ENCODE data around the gene ACTR10. TPM values are rescaled to one million over a fixed set of nuclear protein-coding genes. Genes with fewer than 3 reads are reported as not detected.

ACTR10 gene
- total RNA-seq, 1 donor from 2014 or later: 92.8 TPM

DNA sequence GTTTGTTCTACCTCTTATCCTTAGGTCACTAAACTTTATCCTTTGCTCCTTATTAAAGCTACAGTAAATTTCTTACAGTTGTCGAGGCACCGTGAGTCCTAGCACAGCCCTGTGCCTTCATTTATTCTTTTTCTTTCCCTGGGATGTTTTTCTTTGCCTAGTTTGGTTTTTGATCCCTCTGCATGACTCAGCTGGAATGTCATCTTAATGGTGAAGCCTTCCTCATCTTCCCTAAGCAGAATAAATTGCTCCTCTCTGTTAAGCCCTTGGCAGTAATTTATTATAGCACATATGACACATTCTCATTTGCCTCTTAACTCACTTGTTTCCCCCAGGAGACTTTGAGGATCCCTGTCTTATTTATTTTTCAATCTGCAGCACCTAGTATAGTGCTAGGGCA is 16.6 kb downstream of the ACTR10 start:
- Mint-ChIP-seq H3K9me3 (ENCODE audit: low read depth) (peaks cover 3% of the 10 kb centered on the region), H3K27me3 (ENCODE audit: low read depth) (no peaks in the 10 kb centered on the region), H3K27ac (ENCODE audit: unreplicated experiment) (peak overlapping the region; percentile 42), H3K36me3 (ENCODE audit: low read depth) (peaks cover 25% of the 10 kb centered on the region), H3K4me3 (ENCODE audit: unreplicated experiment) (no peak overlapping the region), H3K4me1 (ENCODE audit: low read depth) (peaks cover 17% of the 10 kb centered on the region)
- TF ChIP-seq, protein P1, sequence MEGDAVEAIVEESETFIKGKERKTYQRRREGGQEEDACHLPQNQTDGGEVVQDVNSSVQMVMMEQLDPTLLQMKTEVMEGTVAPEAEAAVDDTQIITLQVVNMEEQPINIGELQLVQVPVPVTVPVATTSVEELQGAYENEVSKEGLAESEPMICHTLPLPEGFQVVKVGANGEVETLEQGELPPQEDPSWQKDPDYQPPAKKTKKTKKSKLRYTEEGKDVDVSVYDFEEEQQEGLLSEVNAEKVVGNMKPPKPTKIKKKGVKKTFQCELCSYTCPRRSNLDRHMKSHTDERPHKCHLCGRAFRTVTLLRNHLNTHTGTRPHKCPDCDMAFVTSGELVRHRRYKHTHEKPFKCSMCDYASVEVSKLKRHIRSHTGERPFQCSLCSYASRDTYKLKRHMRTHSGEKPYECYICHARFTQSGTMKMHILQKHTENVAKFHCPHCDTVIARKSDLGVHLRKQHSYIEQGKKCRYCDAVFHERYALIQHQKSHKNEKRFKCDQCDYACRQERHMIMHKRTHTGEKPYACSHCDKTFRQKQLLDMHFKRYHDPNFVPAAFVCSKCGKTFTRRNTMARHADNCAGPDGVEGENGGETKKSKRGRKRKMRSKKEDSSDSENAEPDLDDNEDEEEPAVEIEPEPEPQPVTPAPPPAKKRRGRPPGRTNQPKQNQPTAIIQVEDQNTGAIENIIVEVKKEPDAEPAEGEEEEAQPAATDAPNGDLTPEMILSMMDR (IDR thresholded peaks at IDR 0.05): no peak
- no peak for DNase-seq (ENCODE audit: low spot score)

DNA sequence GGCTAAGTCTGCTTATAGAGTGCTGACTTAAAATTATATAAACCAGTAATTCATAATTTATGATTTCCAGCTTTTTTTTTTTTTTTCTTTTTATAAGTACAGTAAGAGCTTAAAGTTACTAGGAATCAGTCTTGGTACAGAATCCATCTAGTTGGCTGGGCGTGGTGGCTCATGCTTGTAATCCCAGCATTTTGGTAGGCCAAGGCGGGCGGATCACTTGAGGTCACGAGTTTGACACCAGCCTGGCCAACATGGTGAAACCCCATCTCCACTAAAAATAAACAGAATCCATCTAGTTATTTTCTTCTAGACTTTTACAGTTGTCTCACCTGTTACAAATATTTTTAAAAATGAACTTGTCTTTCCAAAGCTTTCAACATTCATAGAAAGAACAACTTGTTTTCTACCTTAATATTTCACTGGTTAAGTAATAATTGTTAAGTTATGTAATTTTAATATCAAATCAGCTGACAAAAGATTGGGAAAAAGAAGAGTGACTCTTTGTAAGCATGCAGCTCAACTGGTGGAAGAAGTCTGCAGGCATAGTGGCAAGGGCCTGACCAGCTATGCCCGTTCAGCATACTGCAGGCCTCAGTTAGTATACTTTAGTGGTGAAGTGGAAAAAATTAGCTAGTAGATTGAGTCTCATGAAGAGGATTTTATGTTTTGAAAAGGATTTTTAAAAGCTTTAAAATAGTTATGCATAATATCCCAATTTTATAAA is 27.3 kb downstream of the ACTR10 start:
- H3K4me3 Mint-ChIP-seq (ENCODE audit: unreplicated experiment): no peak overlapping the region
- H3K36me3 Mint-ChIP-seq (ENCODE audit: low read depth): peaks cover 10% of the 10 kb centered on the region
- H3K27me3 Mint-ChIP-seq (ENCODE audit: low read depth): no peaks in the 10 kb centered on the region
- no peak for DNase-seq (ENCODE audit: low spot score)
- TF ChIP-seq, protein P1 (IDR thresholded peaks at IDR 0.05): no peak
- no peaks in the 10 kb centered on the region for H3K9me3 Mint-ChIP-seq (ENCODE audit: low read depth)
- H3K4me1 Mint-ChIP-seq (ENCODE audit: low read depth): no peaks in the 10 kb centered on the region
- no peak overlapping the region for H3K27ac Mint-ChIP-seq (ENCODE audit: unreplicated experiment)

DNA sequence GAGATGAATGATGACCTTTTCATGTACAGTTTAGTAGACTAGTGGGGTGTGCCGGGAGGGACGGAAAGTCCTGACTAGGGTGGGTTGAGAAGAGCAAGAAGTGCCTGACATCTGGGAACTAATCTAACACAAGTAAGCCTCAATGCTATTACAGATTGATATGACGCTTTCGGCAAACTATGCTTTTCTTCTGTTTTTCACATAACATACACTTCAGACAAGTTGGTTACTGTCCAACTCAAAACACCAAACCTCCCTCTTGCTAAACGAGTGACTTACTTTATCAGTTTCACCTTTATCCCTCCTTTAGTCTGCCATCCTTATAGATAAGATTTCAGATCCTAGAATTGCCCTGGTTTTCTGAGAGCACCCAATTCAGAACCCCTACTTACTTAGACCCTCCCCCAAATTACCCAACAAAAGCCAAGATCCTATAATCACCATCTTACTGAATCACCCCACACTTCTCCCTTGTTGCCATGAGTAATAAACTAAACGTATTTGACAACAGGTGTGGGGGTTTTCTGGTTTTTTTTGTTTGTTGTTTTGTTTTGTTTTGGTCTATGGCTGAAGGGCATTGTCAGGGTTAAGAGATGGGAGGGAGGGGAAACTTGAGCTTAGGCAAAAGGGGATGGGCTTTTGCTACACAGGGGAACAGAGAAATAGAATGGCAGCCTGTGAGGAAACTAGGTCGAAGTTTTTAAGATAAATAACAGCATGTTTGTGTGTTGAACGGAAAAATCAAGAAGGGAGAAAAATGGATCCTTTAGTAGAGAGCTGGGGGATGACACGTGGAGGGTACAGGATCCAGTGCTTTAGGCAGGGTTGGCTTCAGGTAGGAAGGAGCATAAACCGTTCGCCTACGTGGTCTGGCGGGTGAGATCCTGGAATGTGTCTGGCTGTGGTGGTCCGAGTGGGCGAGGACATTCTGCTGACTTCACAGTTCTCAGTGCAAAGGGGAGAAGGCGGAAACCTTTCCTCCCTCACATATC is 38.6 kb downstream of the ACTR10 start:
- Mint-ChIP-seq H3K4me1 (ENCODE audit: low read depth) (peaks cover 8% of the 10 kb centered on the region), H3K4me3 (ENCODE audit: unreplicated experiment) (no peak overlapping the region), H3K27me3 (ENCODE audit: low read depth) (no peaks in the 10 kb centered on the region), H3K9me3 (ENCODE audit: low read depth) (no peaks in the 10 kb centered on the region), H3K27ac (ENCODE audit: unreplicated experiment) (no peak overlapping the region), H3K36me3 (ENCODE audit: low read depth) (peaks cover 2% of the 10 kb centered on the region)
- TF ChIP-seq, protein P1 (IDR thresholded peaks at IDR 0.05): no peak
- no peak for DNase-seq (ENCODE audit: low spot score)

DNA sequence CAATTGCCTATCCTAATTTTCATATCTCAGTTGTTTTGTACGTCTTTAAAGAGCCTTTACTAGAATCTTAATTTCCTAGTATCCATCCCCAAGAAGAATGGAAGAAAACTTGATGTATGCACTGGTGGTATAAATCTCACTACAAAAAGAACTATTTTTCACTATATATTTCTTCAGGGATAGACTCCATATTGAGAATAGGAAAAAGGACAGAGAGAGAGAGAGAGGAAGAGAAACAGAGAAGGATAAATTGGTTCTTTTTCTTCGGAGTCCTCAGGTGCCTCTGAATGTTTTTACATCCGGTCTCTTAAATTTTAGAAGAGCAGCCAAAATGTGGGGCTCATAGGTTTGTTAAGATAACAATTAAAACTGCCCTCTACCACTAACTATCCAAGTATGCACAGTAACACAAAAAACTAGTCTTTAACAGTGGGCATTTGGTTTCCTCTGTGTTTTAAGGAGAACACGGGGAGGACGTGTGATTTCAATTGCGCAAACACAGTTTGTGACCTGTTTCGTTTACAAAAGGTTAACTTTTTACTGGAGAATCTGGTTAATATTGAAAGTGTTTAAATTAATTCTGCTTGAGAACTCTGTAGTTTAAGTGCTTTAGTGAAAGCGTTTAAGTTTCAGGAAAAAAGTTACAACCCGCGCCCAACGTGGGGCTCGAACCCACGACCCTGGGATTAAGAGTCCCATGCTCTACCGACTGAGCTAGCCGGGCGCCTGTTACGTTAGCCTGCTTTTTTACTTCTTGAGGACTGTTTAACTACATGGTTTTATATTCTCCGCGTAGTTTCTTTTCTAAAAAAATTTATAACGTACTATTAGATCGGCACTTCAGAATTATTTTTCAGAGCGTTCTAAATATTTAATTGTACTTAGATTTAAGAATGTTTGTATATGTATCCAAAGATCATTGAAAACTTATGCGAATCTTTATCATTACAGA is 39.6 kb downstream of the ACTR10 start:
- H3K36me3 Mint-ChIP-seq (ENCODE audit: low read depth): peaks cover 2% of the 10 kb centered on the region
- H3K27ac Mint-ChIP-seq (ENCODE audit: unreplicated experiment): no peak overlapping the region
- no peak overlapping the region for H3K4me3 Mint-ChIP-seq (ENCODE audit: unreplicated experiment)
- TF ChIP-seq, protein P1 (IDR thresholded peaks at IDR 0.05): no peak
- no peaks in the 10 kb centered on the region for H3K9me3 Mint-ChIP-seq (ENCODE audit: low read depth)
- DNase-seq (ENCODE audit: low spot score): no peak
- no peaks in the 10 kb centered on the region for H3K27me3 Mint-ChIP-seq (ENCODE audit: low read depth)
- H3K4me1 Mint-ChIP-seq (ENCODE audit: low read depth): peaks cover 14% of the 10 kb centered on the region
